Measurements from ENCODE around the gene ULBP2.
"Not testable (repeated sequence)": the region's sequence is repeated elsewhere in the genome, so short reads cannot be mapped to it uniquely, and the experiment has no call there.

Gene ULBP2

GRCh38 chr6:149927025-149927424 lies 14.8 kb upstream of the ULBP2 start:
- DNase-seq (ENCODE audit: low spot score): not testable (repeated sequence)

- peak; percentile 54 for DNase-seq (ENCODE audit: low spot score)
These were observed 12.4 kb upstream of the ULBP2 start for GRCh38 chr6:149929422-149929821.

GRCh38 chr6:149931501-149931900 lies 10.3 kb upstream of the ULBP2 start:
- DNase-seq (ENCODE audit: low spot score): no peak

- DNase-seq (ENCODE audit: low spot score): no peak
These were observed 8.8 kb upstream of the ULBP2 start for GRCh38 chr6:149933036-149933435.

- DNase-seq (ENCODE audit: low spot score): no peak
These were observed 8.4 kb upstream of the ULBP2 start for GRCh38 chr6:149933461-149933860.

- peak; percentile 89 for DNase-seq (ENCODE audit: low spot score)
These were observed 7.3 kb upstream of the ULBP2 start for GRCh38 chr6:149934249-149935156.

GRCh38 chr6:149935246-149935645 lies 6.6 kb upstream of the ULBP2 start:
- DNase-seq (ENCODE audit: low spot score): no peak

- DNase-seq (ENCODE audit: low spot score): no peak
These were observed 6.1 kb upstream of the ULBP2 start for GRCh38 chr6:149935668-149936067.

- DNase-seq (ENCODE audit: low spot score): no peak
These were observed 5.1 kb upstream of the ULBP2 start for GRCh38 chr6:149936743-149937142.

- not testable (repeated sequence) for DNase-seq (ENCODE audit: low spot score)
These were observed 3.7 kb upstream of the ULBP2 start for GRCh38 chr6:149938013-149938570.

GRCh38 chr6:149938571-149939355 lies 3.1 kb upstream of the ULBP2 start:
- no peak for DNase-seq (ENCODE audit: low spot score)

- DNase-seq (ENCODE audit: low spot score): no peak
These were observed 2.5 kb upstream of the ULBP2 start for GRCh38 chr6:149939356-149939648.

GRCh38 chr6:149939909-149940671 lies 1.7 kb upstream of the ULBP2 start:
- no peak for DNase-seq (ENCODE audit: low spot score)

- no peak for DNase-seq (ENCODE audit: low spot score)
These were observed 1.2 kb upstream of the ULBP2 start for GRCh38 chr6:149940672-149940982.

- no peak for DNase-seq (ENCODE audit: low spot score)
These were observed 631 bp downstream of the ULBP2 start for GRCh38 chr6:149942461-149942829.

- not testable (repeated sequence) for DNase-seq (ENCODE audit: low spot score)
These were observed 1.5 kb downstream of the ULBP2 start for GRCh38 chr6:149943321-149943720.

- DNase-seq (ENCODE audit: low spot score): not testable (repeated sequence)
These were observed 3.5 kb downstream of the ULBP2 start for GRCh38 chr6:149945276-149945675.

GRCh38 chr6:149946631-149947030 lies 4.8 kb downstream of the ULBP2 start:
- not testable (repeated sequence) for DNase-seq (ENCODE audit: low spot score)

- not testable (repeated sequence) for DNase-seq (ENCODE audit: low spot score)
These were observed 5.7 kb downstream of the ULBP2 start for GRCh38 chr6:149947533-149947932.

- DNase-seq (ENCODE audit: low spot score): no peak
These were observed 6.2 kb downstream of the ULBP2 start for GRCh38 chr6:149948011-149948410.

- DNase-seq (ENCODE audit: low spot score): no peak
These were observed 6.8 kb downstream of the ULBP2 start for GRCh38 chr6:149948616-149949015.

- DNase-seq (ENCODE audit: low spot score): no peak
These were observed 8.6 kb downstream of the ULBP2 start for GRCh38 chr6:149950423-149950822.

All from NAMALWA (cell line).